Stimulated activated CD8-positive, alpha-beta memory T cell treated with anti-CD3 and anti-CD28 coated beads, Interleukin-15, amount 100 ng/mL, for 24 hours (primary cell): ENCODE results near the gene FOXP1.

Experiments
- DNase-seq: peaks from one replicate; pipeline ENCODE4 v3.0.0-alpha.2; 2020; ENCODE audit warnings: low read depth

The FOXP1 gene

GRCh38 chr3:71563827-71564226 lies 19.7 kb downstream of the FOXP1 start:
- no peak for DNase-seq

DNA sequence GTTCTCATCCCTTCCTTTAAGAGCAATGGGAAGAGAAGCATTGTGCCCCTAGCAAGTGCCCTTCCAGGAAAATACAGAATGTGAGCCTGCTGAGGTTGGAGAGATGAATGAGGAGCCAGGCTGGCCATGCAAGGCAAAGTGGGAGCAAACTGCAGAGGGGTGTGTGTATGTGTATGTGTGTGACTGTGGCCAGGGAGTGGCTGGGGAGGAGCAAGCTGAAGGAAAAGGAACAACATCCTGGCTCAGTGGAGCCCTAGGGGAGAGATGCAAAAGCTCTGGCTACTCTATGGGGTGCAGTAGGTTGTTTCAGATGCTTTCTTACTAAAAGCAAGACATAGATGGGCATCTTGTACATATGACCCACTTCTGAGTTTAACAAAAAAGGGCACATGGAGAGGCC lies 20.6 kb downstream of the FOXP1 start:
- no peak for DNase-seq

DNA sequence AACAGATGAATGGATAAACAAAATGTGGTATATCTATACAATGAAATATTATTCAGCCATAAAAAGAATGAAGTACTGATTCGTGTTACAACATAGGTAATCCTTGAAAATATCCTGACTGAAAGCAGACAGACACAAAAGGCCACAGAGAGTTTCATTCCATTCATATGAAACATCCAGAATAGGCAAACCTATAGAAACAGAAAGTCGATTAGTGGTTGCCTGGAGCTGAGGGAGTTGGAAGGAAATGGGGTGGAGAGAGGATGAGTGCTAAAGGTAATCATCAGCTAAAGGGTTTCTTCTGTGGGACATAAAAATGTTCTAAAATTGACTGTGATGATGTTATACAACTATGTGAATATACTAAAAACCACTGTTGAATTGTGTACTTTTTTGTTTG lies 22.9 kb downstream of the FOXP1 start:
- no peak for DNase-seq

DNA sequence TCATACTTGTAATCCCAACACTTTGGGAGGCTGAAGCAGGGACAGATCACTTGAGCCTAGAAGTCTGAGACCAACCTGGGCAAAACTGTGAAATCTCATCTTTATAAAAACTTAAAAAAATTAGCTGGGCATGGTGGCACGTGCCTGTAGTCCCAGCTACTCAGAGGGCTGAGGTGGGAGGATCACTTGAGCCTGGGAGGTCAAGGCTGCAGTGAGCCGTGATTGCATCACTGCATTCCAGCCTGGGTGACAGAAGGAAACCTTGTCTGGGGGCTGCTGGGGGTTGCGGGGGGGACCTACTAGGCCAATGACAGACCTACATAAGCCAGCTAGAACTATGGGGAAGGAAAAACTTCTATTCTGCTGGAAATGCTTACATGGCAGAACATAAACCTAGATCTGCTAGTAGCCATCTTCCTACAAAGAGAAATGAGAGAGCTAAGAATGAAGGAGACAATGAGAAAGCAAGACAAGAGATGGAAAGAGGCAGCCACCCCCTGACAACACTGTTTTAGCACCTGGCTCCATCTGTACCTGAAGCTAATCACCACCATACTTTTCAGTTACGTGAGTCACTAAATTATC lies 23.9 kb downstream of the FOXP1 start:
- DNase-seq: no peak

- DNase-seq: no peak
These were observed 24.5 kb downstream of the FOXP1 start for GRCh38 chr3:71559021-71559420.

DNA sequence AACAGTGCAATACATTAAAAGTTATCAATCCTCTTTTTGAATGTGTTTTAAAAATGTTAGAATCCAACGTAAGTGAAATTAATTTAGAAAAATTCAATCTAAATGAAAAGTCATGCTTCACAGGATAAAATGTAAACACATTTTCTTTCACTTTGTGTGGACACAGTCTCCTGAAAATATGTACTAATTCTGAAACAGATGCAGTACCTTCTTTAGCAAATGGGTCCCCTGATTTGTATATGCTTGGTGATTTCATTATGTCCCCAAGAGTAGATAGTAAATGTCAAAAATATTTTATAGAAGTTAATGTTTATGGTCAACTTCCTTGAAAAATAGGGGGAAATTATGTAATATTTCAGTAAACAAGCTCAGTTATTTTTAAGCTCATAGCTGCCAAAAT lies 28.9 kb downstream of the FOXP1 start:
- no peak for DNase-seq

GRCh38 chr3:71551311-71551919 lies 32.1 kb downstream of the FOXP1 start:
- DNase-seq: no peak

GRCh38 chr3:71549951-71550350 lies 33.6 kb downstream of the FOXP1 start:
- no peak for DNase-seq

GRCh38 chr3:71548705-71549384 lies 34.7 kb downstream of the FOXP1 start:
- no peak for DNase-seq

DNA sequence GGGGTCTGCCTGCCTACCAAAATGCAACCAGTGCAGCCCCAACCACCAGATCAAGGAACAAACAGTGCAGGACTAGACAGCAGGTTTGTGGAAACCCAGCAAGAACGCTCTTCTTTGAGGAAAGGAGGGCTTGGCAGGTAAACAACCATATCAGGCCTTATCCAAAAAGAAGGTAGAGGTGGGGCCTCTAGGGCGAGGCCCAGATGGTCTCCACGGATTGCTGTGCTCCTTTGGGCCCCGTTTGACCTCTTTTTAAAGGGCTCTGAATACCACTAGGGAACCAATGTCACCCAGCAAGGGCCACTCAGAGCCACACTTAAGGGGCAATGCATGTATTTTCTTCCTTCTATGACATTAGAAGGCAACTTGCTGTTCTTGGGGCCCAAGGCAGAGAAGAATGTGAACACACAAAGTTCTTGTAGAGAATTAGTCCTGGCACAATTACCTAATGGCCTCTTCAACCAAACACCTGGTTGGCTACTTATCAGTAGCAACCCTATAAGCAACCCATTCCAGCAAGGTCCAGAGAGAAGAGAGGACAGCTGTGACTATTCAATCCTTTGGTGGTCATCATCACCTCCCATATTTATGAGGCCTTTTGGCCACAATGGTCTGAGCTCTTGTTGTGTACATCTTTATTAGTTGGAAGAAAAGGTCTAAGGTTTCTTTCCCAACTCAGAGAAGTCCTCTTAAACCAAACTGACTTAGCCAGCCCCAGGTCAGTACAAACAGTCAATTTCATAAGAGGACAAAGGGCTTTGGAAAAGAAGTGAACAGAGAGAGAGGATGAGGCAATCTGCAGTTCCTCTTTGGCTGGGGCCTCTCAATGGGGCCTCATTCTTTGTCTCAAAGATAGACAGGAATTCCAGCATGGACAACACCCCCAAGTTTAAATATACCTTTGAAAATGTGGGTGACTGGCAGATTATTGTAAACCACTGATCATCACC lies 36.0 kb downstream of the FOXP1 start:
- DNase-seq: no peak

DNA sequence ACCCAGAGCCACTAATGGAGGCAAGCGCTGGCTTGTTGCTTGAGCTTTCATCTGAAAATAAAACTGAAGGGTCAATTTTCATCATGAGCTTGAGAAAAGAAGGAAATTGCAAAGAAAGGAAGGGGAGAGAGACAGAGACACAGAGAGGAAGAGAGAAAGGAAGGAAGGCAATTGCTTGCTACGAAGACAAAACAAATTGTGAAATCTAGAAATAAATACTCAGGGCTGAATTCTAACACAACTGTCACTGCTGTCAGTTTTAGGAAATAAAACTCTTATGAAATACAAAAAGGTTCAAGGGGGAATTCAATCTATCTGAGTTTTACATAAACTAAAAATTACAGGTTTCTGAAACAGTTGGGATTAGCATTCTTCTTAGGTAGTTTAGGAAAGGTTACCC lies 36.7 kb downstream of the FOXP1 start:
- DNase-seq: no peak

GRCh38 chr3:71545330-71545729 lies 38.2 kb downstream of the FOXP1 start:
- no peak for DNase-seq

DNA sequence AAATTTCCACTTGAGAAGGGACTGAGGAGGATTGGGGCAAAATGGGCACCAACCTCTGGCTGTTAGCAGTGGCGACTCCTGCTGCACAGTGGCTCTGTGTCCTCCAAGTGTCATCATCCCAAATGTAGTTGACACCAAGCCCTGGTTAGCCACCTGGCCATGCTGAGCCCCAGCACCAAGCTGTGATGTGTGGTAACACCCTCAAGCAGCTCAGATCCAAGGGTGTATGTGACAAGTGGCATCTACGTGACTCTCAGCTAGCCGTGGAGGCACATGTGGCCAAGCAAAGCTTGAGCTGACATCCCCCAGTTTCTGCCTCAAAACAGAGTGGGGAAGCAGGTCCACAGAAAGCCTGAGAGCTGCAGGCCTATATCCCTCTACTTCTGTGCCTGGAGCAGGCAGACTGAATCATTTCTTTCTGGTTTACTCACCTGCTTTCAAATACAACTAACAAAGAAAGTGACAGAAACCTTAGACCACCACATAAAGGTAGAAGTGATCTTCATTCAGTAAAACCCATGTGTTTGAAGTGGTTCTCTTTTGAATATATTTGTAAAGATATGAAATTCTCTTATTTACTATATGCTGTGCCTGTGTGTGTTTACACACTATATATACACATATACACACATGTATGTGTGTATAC lies 40.0 kb downstream of the FOXP1 start:
- DNase-seq: no peak

DNA sequence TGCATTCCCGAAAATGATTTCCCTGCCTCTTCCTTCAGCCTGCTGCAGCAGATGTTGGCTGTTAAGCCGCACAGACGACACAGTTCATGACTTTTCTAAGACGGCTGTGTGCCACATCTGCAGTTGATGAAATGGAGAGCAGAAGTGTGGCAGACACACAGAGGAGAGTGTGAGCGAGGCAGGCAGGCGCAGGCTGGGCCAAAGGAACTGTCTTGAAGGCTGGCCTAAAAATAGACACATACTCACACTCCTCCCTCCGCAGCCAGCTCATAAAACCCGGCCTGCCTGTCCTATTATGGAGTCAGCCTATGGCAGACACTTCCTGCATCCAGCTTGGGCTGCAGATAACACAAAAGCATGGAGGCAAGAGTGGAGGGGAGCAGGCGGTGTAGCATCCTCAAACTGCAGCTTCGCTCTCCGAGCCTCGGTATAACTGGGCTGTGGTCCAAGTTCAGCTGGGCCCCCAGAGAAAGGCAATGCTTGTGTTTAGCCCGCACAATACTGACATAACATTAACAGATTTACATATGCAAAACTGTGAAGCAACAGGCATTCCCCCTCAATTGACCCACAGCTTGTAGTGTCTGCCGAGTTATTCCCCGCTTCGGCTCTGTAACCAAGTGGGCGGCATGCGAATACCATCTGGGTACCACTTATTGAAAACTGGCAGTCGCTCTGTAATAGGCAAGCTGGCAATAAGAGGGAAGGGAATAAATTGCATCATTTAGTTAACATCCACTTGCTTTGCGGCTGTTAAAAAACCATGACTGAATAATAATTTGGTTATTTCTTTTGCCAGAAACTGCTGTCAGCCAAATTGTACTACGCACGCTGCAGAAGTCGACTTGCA lies 40.8 kb downstream of the FOXP1 start:
- DNase-seq: no peak

DNA sequence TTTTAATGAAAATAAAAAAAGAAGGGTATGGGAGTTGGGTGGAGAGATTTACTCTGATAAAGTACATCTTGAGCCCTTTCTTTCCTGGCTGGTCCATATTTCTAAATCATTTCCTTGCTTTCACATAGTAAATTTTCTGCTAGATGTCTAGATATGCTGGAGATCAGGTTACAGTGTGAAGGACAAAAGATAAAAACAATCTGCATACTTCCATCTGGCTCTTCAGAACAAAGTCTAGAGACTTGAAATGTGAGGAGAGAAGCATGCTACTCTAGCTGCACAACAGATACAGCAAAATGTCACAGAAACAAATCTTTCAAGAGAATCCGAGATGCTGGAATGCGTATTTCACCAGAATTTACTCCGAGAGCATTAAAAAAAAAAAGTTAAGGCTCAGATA lies 42.2 kb downstream of the FOXP1 start:
- DNase-seq: no peak

- no peak for DNase-seq
These were observed 46.3 kb downstream of the FOXP1 start for GRCh38 chr3:71537211-71537611.

DNA sequence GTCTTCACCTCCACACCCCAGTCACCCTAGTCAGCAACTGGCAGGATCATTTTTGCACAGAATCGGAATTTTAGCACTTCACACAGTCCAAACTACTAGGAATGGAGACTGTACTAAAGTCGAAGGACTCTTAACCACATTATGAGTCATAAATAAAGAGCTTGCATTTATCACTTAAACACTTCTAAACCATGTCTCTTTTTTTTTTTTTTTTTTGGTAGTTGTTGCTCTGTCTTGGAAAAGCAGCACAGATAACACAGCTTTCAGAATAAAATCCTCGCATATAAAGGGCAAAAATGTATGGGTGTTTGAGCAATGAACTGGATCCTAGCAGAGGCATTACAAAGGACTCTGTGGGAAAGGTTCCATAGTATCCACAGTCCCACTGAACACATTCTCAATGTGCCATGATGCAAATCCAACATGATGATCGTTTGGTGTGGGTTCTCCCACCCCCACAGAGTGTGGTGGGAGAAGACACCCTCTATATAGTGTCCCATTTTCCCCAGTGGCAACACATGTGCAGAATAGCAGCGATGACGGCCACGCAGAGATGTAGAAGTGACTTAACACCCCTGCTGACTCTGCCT lies 47.1 kb downstream of the FOXP1 start:
- DNase-seq: no peak

DNA sequence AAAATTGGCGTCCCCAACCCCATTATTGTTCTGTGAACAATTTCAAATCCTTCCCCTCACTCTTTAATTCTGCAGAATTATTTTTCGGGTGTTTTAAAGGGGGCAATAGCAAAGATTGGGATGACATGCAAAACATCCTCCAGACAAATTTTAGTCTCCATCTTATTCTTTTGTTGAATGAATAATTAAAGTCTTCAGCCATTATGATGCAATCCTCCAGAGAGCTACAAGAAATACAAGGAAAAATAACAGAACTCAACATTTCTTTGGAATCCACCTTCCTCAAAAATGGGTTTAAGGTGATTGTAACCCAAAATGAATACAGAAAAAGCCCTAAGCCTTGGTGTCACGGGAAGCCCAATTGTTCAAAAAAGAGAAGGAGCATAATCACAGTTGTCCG lies 49.9 kb downstream of the FOXP1 start:
- no peak for DNase-seq

DNA sequence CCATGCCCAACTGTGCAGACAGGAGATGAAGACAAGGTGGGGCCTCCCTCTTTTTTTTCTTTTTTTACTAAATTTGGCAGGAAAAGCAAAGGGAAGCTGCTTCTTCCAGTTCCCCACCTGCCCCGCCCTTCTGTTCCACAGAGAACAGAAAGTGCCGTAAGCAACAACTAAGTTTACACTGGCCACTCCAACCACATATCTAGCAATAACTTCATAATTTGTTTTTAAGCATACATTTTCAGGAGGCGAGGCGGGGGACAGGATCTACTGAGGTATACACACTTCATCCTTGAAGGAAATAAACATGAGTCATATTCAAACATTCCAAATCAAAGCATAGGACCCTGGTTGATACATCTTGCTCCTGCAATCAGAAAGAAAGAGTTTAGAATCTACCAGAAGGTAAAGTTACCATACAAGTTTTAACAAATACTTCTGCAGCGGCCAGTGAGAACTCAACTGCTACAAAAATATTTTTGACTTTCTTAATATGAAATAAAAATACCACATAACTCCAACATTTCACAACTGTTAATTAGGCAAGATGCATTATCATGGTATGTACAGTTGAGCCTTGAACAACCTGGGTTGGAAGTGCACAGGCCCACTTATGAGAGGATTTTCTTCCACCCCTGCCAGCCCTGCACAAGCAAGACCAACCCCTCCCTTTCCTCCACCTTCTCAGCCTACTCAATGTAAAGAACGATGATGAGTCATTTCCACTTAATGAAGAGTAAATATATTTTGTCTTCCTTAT lies 50.7 kb downstream of the FOXP1 start:
- DNase-seq: no peak

GRCh38 chr3:71530903-71531530 lies 52.5 kb downstream of the FOXP1 start:
- DNase-seq: no peak
